Heart right ventricle (tissue), 16 donors: ENCODE results near the gene ATAD3A. TPM values are rescaled to one million over a fixed set of nuclear protein-coding genes. Genes with fewer than 3 reads are reported as not detected.

Experiments
- ATAC-seq, 8 donors: fragments of 200-7000 bp; cut with Tn5 transposase; one replicate each; pipeline ENCODE4 v1.9.1; 2020; ENCODE audit warnings: mild to moderate bottlenecking in 8 of 8, moderate library complexity in 8 of 8, moderate number of reproducible peaks in 1 of 8
- DNase-seq, 2 donors: peaks; one replicate each; pipeline ENCODE4 v3.0.0-alpha.2; 2020
- H3K27ac ChIP-seq, 10 donors: fragments of 200-600 bp; sonication (generic) in 2 of 10; one replicate each; pipeline versions ENCODE4 v1.5.0 to v1.8.0; 2020 to 2022; ENCODE audit warnings: mild to moderate bottlenecking in 3 of 10
- H3K27me3 ChIP-seq, 7 donors: fragments of 200-600 bp; one replicate each; pipeline ENCODE4 v1.8.0; 2021 to 2022; ENCODE audit warnings: mild to moderate bottlenecking in 2 of 7
- H3K36me3 ChIP-seq, 9 donors: fragments of 200-600 bp; sonication (generic) in 1 of 9; one replicate each; pipeline versions ENCODE4 v1.5.0 to v1.8.0; 2020 to 2022; ENCODE audit warnings: mild to moderate bottlenecking in 2 of 9
- H3K4me1 ChIP-seq, 9 donors: fragments of 200-600 bp; sonication (generic) in 1 of 9; one replicate each; pipeline versions ENCODE4 v1.5.0 to v1.8.0; 2020 to 2022; ENCODE audit warnings: mild to moderate bottlenecking in 4 of 9
- H3K4me3 ChIP-seq, 10 donors: fragments of 200-600 bp; sonication (generic) in 2 of 10; one replicate each; pipeline versions ENCODE4 v1.5.0 to v1.8.0; 2020 to 2022; ENCODE audit warnings: mild to moderate bottlenecking in 7 of 10, moderate library complexity in 2 of 10
- H3K9me3 ChIP-seq, 11 donors: fragments of 200-600 bp in 10 of 11; sonication (generic) in 2 of 11; one replicate each; pipeline versions ENCODE4 v1.5.0 to v1.8.0; 2013 to 2022; ENCODE audit warnings: mild to moderate bottlenecking in 2 of 11, control low read depth in 1 of 11, moderate library complexity in 1 of 11
- WGBS, 2 donors: extraction: QIAGEN DNeasy Blood & Tissue Kit; methylation state at CpG; one replicate each; pipeline ENCODE4 v1.1.7; 2013; ENCODE audit warnings: inconsistent platforms in 1 of 2; 5-methylcytosine and 5-hydroxymethylcytosine counted together
- intact Hi-C, 10 donors: fragments of 100-400 bp; cut with DNase I; formaldehyde crosslinking; loops; one replicate each; pipeline versions ENCODE4 v1.11.1 to v1.14.2; 2022
- polyA plus RNA-seq, 2 donors: library from polyadenylated mRNA; stranded (reverse); fragments of 200-250 nt; gene quantifications; one replicate each; pipeline ENCODE4 v1.2.3, GENCODE V29; 2013
- total RNA-seq, 10 donors: library from RNA; stranded (reverse); fragmentation: NEBNext Ultra II Directional in 3 of 10; extraction: Animal tissue kit (Norgen Biotek cat#: 25700) in 3 of 10; gene quantifications; one replicate each; pipeline versions ENCODE4 v1.2.1 to v1.2.4, GENCODE V29; 2021 to 2023
- TF ChIP-seq, protein P1 (sequence below), 9 donors: fragments of 200-600 bp; sonication (generic) in 2 of 9; IDR thresholded peaks; one replicate each; pipeline versions ENCODE4 v1.5.0 to v1.8.0; 2021 to 2022; ENCODE audit warnings: antibody characterized with exemption in 9 of 9, mild to moderate bottlenecking in 5 of 9, moderate library complexity in 1 of 9
- donor health status: Arrhythmogenic right ventricular cardiomyopathy.
- donor health status: ischemic (EF 13 %, LVEDD 7.1; RV severe dilation, severe dysfunction).
- donor health status: healthy with polysubstance abuse.
- donor health status: DM: no; HTN: yes; CAD: no.
- donor health status: DM: no; HTN: no; CAD: no.
- donor health status: ischemic (EF 25% LVEDD 6.9; RV normal size, moderate dysfunction).
- donor health status: ischemic (EF 25% LVEDD 5.7; RV mildly dilated, moderate dysfunction).
- donor health status: healthy.
- donor health status: DM: yes; HTN: yes; CAD: no.
- donor health status: Ischemic cardiomyopathy.
- donor health status: ischemic (EF 35%, LVEDD 5.7; RV mildly dilated, moderate dysfunction).
- donor health status: nonischemic (EF 11% LVEDD 7.7; RV severe dilation, severe dysfunction).
- donor health status: DM: yes; HTN: yes; CAD: no.
- donor health status: PGD.
- donor health status: ischemic (EF 29% LVEDD 5.4; RV normal size, mild dysfunction).
- donor health status: nonischemic (EF 23%, LVEDD 6.1; RV moderate dilation, normal function).

The ATAD3A gene
- total and polyA plus RNA-seq, 12 donors = 13.2 to 39.4 (median 16.0) TPM

DNA sequence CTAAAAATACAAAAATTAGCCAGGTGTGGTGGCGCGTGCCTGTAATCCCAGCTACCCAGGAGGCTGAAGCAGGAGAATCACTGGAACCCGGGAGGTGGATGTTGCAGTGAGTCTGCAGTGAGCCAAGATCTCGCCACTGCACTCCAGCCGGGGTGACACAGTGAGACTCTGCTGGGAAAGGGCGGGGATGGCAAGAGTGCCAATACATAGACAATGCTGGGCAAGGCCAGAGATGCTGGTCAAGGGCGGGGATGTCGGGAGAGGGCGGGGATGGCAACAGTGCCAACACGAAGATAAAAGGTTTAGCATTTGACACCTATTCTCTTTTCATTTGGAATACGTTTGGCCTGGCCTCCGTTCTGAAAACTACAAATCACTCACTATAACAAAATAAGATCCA is 51.7 kb downstream of the ATAD3A start:
- ATAC-seq (no peak), DNase-seq (no peak)
- peaks cover 0 to 77% (median 42%) of the 10 kb centered on the region in 9 donors for H3K36me3 ChIP-seq
- H3K4me1 ChIP-seq = peaks cover 0 to 46% (median 37%) of the 10 kb centered on the region in 9 donors
- no peaks in the 10 kb centered on the region for H3K9me3 ChIP-seq
- intact Hi-C loops = no loop called here
- TF ChIP-seq, protein P1, sequence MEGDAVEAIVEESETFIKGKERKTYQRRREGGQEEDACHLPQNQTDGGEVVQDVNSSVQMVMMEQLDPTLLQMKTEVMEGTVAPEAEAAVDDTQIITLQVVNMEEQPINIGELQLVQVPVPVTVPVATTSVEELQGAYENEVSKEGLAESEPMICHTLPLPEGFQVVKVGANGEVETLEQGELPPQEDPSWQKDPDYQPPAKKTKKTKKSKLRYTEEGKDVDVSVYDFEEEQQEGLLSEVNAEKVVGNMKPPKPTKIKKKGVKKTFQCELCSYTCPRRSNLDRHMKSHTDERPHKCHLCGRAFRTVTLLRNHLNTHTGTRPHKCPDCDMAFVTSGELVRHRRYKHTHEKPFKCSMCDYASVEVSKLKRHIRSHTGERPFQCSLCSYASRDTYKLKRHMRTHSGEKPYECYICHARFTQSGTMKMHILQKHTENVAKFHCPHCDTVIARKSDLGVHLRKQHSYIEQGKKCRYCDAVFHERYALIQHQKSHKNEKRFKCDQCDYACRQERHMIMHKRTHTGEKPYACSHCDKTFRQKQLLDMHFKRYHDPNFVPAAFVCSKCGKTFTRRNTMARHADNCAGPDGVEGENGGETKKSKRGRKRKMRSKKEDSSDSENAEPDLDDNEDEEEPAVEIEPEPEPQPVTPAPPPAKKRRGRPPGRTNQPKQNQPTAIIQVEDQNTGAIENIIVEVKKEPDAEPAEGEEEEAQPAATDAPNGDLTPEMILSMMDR (IDR thresholded peaks at IDR 0.05) = no peak
- no peak overlapping the region for H3K27ac ChIP-seq
- 91 to 92% methylated on average over 12 of the region's 12 CpGs for WGBS, 2 donors
- no peak overlapping the region for H3K4me3 ChIP-seq
- no peaks in the 10 kb centered on the region for H3K27me3 ChIP-seq

DNA sequence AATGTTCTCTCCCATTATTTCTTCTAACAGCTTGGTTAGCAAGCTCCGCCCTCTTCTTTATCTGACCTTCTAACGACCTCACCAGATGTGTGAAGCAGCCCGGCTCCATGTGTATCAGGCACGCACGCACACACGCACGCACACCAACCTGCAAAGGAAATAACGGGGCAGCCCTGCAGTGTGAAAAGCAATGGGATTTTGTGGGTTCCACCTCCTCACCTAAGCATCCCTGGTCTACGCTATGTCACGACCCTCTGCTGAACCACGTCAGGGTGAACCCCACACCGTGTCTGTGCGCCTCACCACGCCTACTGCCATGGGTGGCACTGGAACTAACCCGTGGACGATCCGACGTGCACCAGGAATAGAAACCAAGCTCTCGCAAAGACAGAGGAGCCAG is 52.3 kb downstream of the ATAD3A start:
- H3K4me1 ChIP-seq = peaks cover 0 to 52% (median 39%) of the 10 kb centered on the region in 9 donors
- intact Hi-C loops = no loop called here
- TF ChIP-seq, protein P1 (IDR thresholded peaks at IDR 0.05) = no peak
- WGBS, 2 donors = 65 to 66% methylated on average over 19 of the region's 19 CpGs
- peak overlapping the region in 1 of 10 donors; percentile 15 for H3K27ac ChIP-seq
- no peak for ATAC-seq
- no peaks in the 10 kb centered on the region for H3K9me3 ChIP-seq
- H3K4me3 ChIP-seq = no peak overlapping the region
- DNase-seq = no peak
- no peaks in the 10 kb centered on the region for H3K27me3 ChIP-seq
- peaks cover 0 to 79% (median 42%) of the 10 kb centered on the region in 9 donors for H3K36me3 ChIP-seq

DNA sequence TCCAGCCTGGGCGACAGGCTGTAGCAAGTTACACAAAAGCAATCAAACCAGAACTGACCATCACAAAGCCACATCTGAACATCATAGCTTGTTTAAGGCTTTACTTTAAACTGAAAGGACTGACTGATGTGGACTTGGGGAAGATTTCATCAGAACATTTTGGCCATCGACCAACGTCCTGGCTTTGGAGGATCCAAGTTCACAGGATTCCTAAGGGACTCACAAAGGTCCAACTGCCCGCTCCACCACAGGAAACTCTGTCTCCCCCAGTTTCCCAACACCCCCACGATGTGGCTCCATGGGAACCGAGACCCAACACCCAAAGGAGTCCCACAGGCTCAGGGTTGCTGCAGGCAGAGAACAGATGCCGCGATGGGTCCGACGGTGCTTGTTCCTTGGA is 53.4 kb downstream of the ATAD3A start:
- intact Hi-C loops = no loop called here
- H3K27ac ChIP-seq = no peak overlapping the region
- DNase-seq (no peak), ATAC-seq (peak in 1 of 8 donors; percentile 23)
- TF ChIP-seq, protein P1 (IDR thresholded peaks at IDR 0.05) = no peak
- WGBS, 2 donors = 83% methylated on average over 10 of the region's 10 CpGs
- no peaks in the 10 kb centered on the region for H3K27me3 ChIP-seq
- no peaks in the 10 kb centered on the region for H3K9me3 ChIP-seq
- peaks cover 0 to 84% (median 42%) of the 10 kb centered on the region in 9 donors for H3K36me3 ChIP-seq
- no peak overlapping the region for H3K4me3 ChIP-seq
- H3K4me1 ChIP-seq = peaks cover 2 to 63% (median 42%) of the 10 kb centered on the region in 9 donors

DNA sequence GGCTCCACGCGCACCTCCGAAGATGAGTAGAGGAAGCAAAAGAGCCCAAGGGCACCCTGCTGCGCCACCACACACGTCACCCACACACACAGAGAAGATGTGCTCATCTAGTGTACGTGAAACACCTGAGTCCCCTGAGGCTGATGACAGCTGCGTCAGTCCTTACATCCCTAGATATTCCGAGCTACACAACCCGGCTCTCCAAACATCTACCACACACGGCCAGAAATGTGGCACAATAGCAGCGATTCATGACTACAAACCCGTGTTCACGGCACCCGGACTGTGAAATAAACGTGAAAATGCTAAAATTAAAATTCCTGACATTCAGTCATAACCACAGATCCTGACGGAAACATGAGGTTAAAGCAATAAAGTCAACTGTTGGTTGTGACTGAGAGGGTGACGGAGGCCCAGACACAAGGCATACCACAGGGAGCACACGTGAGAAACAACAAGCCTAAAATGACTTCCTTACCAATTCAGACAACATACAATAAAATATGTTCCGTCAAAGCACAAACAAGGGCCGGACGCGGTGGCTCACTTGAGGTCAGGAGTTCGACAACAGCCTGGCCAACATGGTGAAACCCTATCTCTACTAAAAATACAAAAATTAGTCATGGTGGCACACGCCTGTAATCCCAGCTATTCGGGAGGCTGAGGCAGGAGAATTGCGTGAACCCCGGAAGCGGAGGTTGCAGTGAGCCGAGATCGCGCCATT is 55.4 kb downstream of the ATAD3A start:
- 88% methylated on average over 31 of the region's 31 CpGs for WGBS, 2 donors
- Histone ChIP-seq H3K9me3 (no peaks in the 10 kb centered on the region), H3K4me1 (peaks cover 2 to 77% (median 52%) of the 10 kb centered on the region in 9 donors), H3K36me3 (peaks cover 0 to 78% (median 25%) of the 10 kb centered on the region in 9 donors), H3K4me3 (no peak overlapping the region), H3K27ac (peak overlapping the region in 1 of 10 donors; percentile 26), H3K27me3 (no peaks in the 10 kb centered on the region)
- ATAC-seq (no peak), DNase-seq (no peak)
- TF ChIP-seq, protein P1 (IDR thresholded peaks at IDR 0.05) = no peak
- intact Hi-C loops = no loop called here
